GM18517 (cell line): Measurements from ENCODE around the gene CBARP.

Source experiments
- ATAC-seq: cut with Tn5 transposase; IDR thresholded peaks from one replicate; pipeline ENCODE4 v1.9.1; 2021; ENCODE audit warnings: mild to moderate bottlenecking, moderate library complexity; ENCODE audit not compliant: unreplicated experiment

The CBARP gene

GRCh38 chr19:1239796-1240737 lies 2.3 kb upstream of the CBARP start:
- no peak for ATAC-seq

GRCh38 chr19:1239420-1239795 lies 1.6 kb upstream of the CBARP start:
- no peak for ATAC-seq

- ATAC-seq = no peak
Observed at GRCh38 chr19:1238369-1239303, 831 bp upstream of the CBARP start.

- no peak for ATAC-seq
Observed at GRCh38 chr19:1237027-1237659, 662 bp downstream of the CBARP start.

GRCh38 chr19:1236576-1236975 lies 1.2 kb downstream of the CBARP start:
- ATAC-seq = no peak

- no peak for ATAC-seq
Observed at GRCh38 chr19:1235625-1236538, 1.9 kb downstream of the CBARP start.

GRCh38 chr19:1234955-1235380 lies 2.8 kb downstream of the CBARP start:
- no peak for ATAC-seq

GRCh38 chr19:1234051-1234954 lies 3.5 kb downstream of the CBARP start:
- no peak for ATAC-seq

- no peak for ATAC-seq
Observed at GRCh38 chr19:1233115-1233667, 4.6 kb downstream of the CBARP start.

GRCh38 chr19:1232652-1233072 lies 5.1 kb downstream of the CBARP start:
- no peak for ATAC-seq

- ATAC-seq = no peak
Observed at GRCh38 chr19:1231729-1232637, 5.8 kb downstream of the CBARP start.

- no peak for ATAC-seq
Observed at GRCh38 chr19:1230783-1231489, 6.9 kb downstream of the CBARP start.

- ATAC-seq = no peak
Observed at GRCh38 chr19:1229924-1230782, 7.7 kb downstream of the CBARP start.

- no peak for ATAC-seq
Observed at GRCh38 chr19:1229056-1229923, 8.5 kb downstream of the CBARP start.
